ENCODE measurements around the gene ARID3A. TPM values are rescaled to one million over a fixed set of nuclear protein-coding genes. Genes with fewer than 3 reads are reported as not detected.

ARID3A gene
- polyA plus RNA-seq, 1 donor: 11.4 TPM

- DNase-seq (ENCODE audit: low read depth): no peak
Measured at GRCh38 chr19:929203-929890, 3.5 kb downstream of the ARID3A start.

GRCh38 chr19:929891-930258 is 4.0 kb downstream of the ARID3A start:
- no peak for DNase-seq (ENCODE audit: low read depth)

DNA sequence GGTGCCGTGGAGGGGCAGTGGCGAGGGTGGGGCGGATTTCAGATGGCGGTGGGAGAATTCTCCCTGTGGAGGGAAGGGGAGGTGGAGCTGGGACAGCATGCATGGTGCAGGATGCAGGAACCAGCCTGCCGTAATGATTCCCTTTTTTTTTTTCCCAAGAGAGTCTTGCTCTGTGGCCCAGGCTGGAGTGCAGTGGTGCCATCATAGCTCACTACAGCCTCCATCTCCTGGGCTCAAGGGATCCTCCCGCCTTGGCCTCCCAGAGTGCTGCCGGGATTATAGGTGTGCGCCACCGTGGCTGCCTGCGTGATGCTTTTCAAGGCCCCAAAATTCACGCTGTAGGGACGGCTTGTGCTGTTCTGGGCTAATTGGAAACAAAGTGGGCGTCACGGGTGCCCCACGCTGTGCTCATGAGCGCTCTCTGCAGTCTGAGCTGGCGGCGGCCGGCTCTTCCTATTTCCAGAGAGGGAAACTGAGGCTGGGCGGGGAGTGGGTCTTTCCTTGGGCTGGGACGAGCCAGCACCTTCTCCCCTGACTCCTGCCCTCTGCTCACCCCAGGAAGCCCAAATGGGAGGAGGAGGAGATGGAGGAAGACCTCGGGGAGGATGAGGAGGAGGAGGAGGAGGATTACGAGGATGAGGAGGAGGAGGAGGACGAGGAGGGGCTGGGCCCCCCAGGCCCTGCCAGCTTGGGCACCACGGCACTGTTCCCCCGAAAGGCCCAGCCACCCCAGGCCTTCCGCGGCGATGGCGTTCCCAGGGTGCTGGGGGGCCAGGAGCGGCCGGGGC is 6.2 kb downstream of the ARID3A start:
- DNase-seq (ENCODE audit: low read depth): no peak

- DNase-seq (ENCODE audit: low read depth): no peak
Measured at GRCh38 chr19:932648-933552, 7.1 kb downstream of the ARID3A start.

DNA sequence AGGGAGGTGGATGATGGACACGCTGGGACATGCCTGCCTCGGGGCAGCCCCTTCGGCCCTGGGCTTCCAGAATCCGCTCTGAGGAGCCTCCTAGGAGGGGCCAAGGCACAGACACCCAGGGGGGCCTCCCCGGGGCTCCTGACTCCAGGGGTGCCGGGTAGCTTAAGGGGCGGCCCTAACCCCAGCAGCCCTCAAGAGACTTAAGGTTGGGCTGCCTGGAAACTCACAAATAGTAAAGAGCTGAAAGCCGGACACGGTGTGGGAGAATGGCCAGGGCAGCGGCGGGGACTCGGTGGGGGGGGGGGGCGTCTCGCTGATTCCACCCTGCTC is 7.7 kb downstream of the ARID3A start:
- DNase-seq (ENCODE audit: low read depth): no peak

DNA sequence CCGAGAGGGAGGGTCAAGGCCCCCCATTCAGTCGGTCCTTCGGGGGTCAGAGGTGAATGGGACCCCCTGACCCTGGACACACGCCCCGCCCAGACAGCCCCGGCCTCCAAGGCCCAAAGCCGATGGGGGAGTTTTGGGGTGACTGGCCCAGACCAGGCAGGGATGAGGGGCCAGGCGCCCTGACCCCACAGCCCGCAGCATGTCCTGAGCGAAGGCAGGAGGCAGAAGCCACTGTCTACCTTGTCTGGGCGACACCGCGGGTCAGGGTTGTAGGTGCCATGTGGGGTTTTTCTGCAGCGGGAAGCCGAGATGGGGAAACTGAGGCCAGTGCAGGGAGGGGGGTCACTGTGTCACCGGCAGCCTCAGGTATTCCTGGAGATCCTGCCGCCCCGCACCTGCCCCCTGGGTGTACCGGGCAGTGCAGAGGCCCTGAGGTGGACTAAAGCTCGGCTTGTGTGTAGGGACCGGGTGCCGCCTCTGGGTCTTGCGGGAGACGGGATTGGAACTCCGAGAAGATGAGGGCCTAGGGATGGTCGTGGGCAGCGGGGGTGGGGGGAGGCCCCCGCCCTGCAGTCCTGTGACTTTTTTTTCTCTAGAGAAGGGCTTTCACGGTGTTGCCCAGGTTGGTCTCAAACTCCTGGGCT is 8.5 kb downstream of the ARID3A start:
- no peak for DNase-seq (ENCODE audit: low read depth)

- DNase-seq (ENCODE audit: low read depth): no peak
Measured at GRCh38 chr19:934865-935479, 9.1 kb downstream of the ARID3A start.

GRCh38 chr19:936175-936546 is 10.3 kb downstream of the ARID3A start:
- no peak for DNase-seq (ENCODE audit: low read depth)

DNA sequence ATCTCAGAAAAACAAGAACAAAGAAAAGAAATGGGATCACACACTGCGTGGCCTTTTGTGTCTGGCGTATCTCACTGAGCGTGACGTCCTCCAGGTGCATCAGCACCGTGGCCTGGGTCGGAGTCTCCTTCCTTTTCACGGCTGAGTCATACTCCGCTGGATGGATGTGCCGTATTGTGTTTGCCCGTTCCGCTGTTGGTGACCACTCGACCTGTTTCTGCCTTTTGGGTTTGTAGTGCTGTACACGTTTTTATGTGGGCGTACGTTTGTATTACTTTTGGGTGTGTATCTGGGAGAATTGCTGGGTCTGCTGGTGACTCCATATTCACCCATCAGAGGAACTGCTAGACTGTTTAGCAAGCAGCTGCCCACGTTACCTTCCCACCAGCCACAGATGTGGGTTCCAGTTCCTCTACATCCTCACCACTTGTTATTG is 11.4 kb downstream of the ARID3A start:
- DNase-seq (ENCODE audit: low read depth): no peak

DNA sequence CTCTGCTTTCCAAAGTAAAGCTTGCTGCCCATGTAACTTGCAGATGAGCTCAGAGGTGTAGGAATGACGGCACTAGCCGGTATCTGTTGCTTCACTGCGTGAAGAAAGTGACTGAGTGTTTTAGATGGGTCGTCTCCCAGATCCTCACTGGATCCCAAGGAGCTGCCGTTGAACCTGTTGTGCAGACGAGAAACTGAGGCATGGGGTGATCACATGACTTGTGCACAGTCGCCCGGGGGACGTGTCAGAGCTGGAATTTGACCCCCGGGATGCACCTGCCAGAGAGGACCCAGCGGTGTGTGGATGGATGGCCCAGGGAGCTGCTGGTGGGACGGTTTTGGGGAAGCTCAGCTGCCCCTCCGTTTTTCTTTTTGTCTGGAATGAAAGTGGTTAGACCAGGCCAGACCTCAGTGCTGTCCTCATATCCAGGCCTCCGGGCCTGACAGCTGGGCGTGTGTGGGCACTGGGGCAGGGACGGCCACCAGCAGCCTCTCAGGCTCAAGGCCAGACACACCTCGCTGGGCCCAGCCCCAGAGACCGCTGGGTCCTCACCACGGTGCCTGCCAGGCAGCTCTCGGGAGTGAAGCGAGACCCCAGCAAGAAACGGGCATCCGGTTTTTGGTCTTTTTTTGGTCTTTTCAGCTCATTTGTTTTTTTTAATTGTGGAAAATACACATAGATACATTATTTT is 12.5 kb downstream of the ARID3A start:
- no peak for DNase-seq (ENCODE audit: low read depth)

GRCh38 chr19:939439-939838 is 13.6 kb downstream of the ARID3A start:
- DNase-seq (ENCODE audit: low read depth): no peak

DNA sequence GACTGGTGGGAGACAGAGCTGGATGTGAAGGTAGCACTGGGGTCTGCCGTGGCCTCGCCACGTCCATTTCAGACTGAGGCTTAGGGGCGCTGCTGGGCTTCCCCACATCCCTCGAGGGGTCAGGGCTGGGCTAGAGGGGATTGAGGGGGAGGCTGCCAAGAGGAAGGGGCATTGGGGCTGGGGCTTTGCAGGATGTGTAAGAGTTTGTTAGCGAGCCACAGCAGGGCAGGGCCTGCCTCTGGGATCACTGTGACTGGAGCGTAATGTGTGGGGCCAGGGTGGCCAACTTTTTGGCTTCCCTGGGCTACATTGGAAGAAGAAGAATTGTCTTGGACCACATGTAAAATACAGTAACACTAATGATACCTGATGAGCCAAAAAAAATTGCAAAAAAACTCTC is 14.1 kb downstream of the ARID3A start:
- DNase-seq (ENCODE audit: low read depth): no peak

DNA sequence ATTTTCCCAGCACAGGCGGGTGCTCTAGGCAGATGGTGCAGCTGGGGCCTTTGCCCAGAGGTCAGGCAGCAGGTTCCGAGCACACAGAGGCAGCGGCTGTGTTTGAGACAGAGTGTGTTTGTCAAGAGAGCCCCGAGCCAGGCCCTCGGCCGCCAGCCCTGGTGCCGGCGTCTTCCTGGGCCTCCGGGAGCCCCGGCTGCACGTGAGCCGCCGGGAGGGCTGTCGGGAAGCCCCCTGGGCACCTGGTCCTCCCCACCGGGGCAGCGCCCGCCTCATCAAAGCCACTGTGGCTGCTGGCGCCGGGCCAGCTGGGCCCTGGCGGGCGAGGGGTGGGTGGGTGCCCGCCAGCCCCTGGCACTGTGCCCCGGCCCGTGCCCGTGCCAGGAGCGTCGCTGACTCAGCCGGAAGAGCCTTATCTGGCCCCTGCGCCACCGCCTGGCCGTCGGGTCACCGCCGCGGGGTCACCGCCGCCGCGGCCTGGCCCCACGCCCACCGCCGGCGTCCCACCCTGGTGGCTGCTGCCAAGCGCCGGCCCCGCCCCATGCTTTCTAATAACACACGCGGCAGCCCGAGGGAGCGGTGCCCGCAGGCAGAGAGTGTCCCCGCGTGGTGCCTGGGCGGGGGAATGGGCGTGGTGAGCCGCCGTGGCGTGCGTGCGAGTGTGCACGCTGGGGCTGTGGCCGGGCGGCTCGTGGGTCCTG is 14.9 kb downstream of the ARID3A start:
- no peak for DNase-seq (ENCODE audit: low read depth)

- DNase-seq (ENCODE audit: low read depth): no peak
Measured at GRCh38 chr19:941292-942132, 15.7 kb downstream of the ARID3A start.

GRCh38 chr19:942133-942645 is 16.4 kb downstream of the ARID3A start:
- DNase-seq (ENCODE audit: low read depth): no peak

- no peak for DNase-seq (ENCODE audit: low read depth)
Measured at GRCh38 chr19:943551-944170, 17.8 kb downstream of the ARID3A start.

DNA sequence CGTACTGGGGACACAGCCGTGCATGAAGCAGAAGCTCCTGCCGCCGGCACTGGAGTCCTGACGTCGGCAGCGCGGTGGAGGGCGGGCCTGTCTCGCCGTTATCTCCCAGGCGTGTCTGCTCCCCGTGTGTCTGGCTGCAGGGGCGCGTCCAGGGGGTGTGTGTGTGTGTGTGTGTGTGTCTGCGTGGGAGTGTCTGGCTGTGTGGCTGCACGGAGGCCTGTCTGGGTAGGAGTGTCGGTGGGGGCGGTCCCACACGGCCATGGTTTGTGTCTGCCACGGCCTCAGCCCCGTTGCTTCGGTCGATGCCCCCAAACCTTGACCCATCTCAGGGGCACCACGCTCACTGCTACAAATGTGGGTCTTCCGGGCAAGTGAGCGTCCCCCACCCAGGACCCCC is 18.3 kb downstream of the ARID3A start:
- no peak for DNase-seq (ENCODE audit: low read depth)

GRCh38 chr19:944663-945241 is 18.9 kb downstream of the ARID3A start:
- no peak for DNase-seq (ENCODE audit: low read depth)
